Thyroid gland (tissue), 4 donors: Measurements from ENCODE around the gene GLYATL1B. TPM values are rescaled to one million over a fixed set of nuclear protein-coding genes. Genes with fewer than 3 reads are reported as not detected.

Experiments
- DNase-seq, 2 donors: peaks; one replicate each; pipeline ENCODE4 v3.0.0-alpha.2; 2019
- H3K27ac ChIP-seq, 3 donors: fragments of 200-600 bp; sonication (generic); 1 replicate in 2 of 3; 2 replicates in 1 of 3; pipeline ENCODE4 v1.5.1; 2016 to 2019; ENCODE audit warnings: mild to moderate bottlenecking in 1 of 3, moderate library complexity in 1 of 3
- H3K27me3 ChIP-seq: fragments of 200-600 bp; sonication (generic); one replicate; pipeline ENCODE4 v1.5.1; 2019
- H3K36me3 ChIP-seq, 2 donors: fragments of 200-600 bp; sonication (generic); one replicate each; pipeline ENCODE4 v1.5.1; 2016 to 2019
- H3K4me1 ChIP-seq, 2 donors: fragments of 200-600 bp; sonication (generic); one replicate each; pipeline ENCODE4 v1.5.1; 2017 to 2019
- H3K4me3 ChIP-seq, 3 donors: fragments of 200-600 bp; sonication (generic); replicated peaks in 1 of 3; 1 replicate in 2 of 3; 2 replicates in 1 of 3; pipeline ENCODE4 v1.5.1; 2016; ENCODE audit warnings: mild to moderate bottlenecking in 1 of 3
- H3K9me3 ChIP-seq: fragments of 200-600 bp; sonication (generic); one replicate; pipeline ENCODE4 v1.5.1; 2017
- POLR2A ChIP-seq, 2 donors: fragments of 450-650 bp; IDR thresholded peaks; one replicate each; pipeline ENCODE4 v1.6.1; 2017; ENCODE audit warnings: antibody characterized with exemption in 2 of 2, mild to moderate bottlenecking in 2 of 2, moderate library complexity in 1 of 2
- WGBS, 2 donors: methylation state at CpG; one replicate each; pipeline ENCODE4 v1.1.5; 2017; 5-methylcytosine and 5-hydroxymethylcytosine counted together
- intact Hi-C: fragments of 100-400 bp; cut with DNase I; formaldehyde crosslinking; loops from one replicate; pipeline ENCODE4 v1.15.1; 2023
- total RNA-seq, 4 donors: library from RNA; depleted of rRNA; stranded (reverse); fragments of >200 nt; gene quantifications; one replicate each; pipeline ENCODE4 v1.2.3, GENCODE V29; 2016
- TF ChIP-seq, protein P1 (sequence below), 6 experiments: fragments of 200-600 bp in 3 of 6; fragments of 450-650 bp in 3 of 6; sonication (generic) in 3 of 6; IDR thresholded peaks; one replicate each; pipeline ENCODE4 v1.5.1; 2016 to 2019; ENCODE audit warnings: antibody characterized with exemption in 6 of 6, mild to moderate bottlenecking in 2 of 6, inconsistent platforms in 1 of 6, moderate library complexity in 1 of 6

The GLYATL1B gene
- total RNA-seq, 4 donors from 2014 or later, result not detected

GRCh38 chr11:59141673-59142460, 55.8 kb downstream of the GLYATL1B start:
- H3K27ac ChIP-seq, result peak overlapping the region; percentile 83 to 94 (median 93)
- peak overlapping the region in 2 of 3 donors; percentile 56 to 74 for H3K4me3 ChIP-seq
- no peak for DNase-seq
- H3K36me3 ChIP-seq, result no peaks in the 10 kb centered on the region
- TF ChIP-seq POLR2A (IDR thresholded peaks at IDR 0.05), result no peak
- TF ChIP-seq, protein P1, sequence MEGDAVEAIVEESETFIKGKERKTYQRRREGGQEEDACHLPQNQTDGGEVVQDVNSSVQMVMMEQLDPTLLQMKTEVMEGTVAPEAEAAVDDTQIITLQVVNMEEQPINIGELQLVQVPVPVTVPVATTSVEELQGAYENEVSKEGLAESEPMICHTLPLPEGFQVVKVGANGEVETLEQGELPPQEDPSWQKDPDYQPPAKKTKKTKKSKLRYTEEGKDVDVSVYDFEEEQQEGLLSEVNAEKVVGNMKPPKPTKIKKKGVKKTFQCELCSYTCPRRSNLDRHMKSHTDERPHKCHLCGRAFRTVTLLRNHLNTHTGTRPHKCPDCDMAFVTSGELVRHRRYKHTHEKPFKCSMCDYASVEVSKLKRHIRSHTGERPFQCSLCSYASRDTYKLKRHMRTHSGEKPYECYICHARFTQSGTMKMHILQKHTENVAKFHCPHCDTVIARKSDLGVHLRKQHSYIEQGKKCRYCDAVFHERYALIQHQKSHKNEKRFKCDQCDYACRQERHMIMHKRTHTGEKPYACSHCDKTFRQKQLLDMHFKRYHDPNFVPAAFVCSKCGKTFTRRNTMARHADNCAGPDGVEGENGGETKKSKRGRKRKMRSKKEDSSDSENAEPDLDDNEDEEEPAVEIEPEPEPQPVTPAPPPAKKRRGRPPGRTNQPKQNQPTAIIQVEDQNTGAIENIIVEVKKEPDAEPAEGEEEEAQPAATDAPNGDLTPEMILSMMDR (IDR thresholded peaks at IDR 0.05), result no peak
- H3K9me3 ChIP-seq, result no peaks in the 10 kb centered on the region
- WGBS, 2 donors, result 3 to 5% methylated on average over 3 of the region's 3 CpGs
- peaks cover 19 to 20% of the 10 kb centered on the region in 2 donors for H3K4me1 ChIP-seq
- no peaks in the 10 kb centered on the region for H3K27me3 ChIP-seq
- intact Hi-C loops, result no loop called here

DNA sequence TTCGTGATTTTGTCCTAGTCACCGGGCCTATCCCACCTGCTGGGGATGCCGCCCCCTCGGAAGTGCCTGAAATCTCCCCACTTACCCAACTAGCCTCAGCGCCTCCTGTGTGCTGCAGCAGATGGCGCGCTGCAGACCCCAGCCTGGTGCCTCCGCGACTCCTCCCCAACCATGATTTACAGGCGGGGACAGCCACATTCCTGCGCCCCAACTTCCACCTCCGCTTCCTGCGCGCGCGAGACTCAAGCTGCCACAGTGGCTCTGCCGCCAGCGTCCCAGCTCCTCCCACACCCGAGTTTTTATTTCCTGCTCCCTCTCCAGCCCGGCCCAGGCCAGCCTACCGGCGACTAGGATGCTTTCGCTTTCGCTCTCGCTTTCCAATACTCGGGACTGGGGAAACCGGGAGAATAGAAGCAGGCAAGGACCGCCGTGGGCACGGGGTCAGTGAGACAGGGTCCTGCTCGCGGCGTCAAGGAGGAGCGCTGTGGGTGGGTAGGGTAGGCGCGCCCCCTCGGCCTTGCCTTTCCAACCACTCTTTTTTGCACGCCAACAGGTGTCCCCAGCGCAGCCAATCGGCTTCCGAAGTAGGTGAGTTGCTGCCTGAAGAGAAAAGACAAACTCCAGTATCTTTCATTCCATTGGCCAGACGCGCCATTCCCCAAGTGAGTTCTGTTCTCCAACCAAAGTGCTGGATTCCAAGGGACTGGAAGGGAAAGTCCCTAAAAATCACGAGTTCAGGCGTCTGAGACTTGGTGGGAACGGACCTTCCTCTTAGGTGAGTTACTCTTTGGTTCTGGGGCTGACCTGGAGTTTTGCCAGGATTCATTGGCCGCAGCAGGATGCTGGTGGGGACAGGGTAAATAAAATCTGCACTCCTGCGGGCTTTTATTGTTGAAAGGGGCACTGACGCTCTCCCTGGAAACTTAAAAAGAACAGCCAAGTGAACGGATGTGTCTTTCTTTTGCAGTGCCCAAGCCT, 56.7 kb downstream of the GLYATL1B start, which contains the start of gene FAM111A:
Gene FAM111A, plus strand, starts transcription at position 327 of the 978 bp plus-strand sequence. CDS start 6,017 bp downstream, outside the sequence.
- H3K4me3 ChIP-seq, result peak within 1 kb of the TSS; percentile 56 to 76 (median 74)
- DNase-seq, result peak; percentile 92 to 93

GRCh38 chr11:59144096-59144495, 58.0 kb downstream of the GLYATL1B start:
- intact Hi-C loops, result no loop called here
- peak overlapping the region; percentile 66 to 94 (median 93) for H3K27ac ChIP-seq
- H3K27me3 ChIP-seq, result no peaks in the 10 kb centered on the region
- peaks cover 19 to 20% of the 10 kb centered on the region in 2 donors for H3K4me1 ChIP-seq
- no peak for TF ChIP-seq POLR2A (IDR thresholded peaks at IDR 0.05)
- TF ChIP-seq, protein P1 (IDR thresholded peaks at IDR 0.05), result no peak
- H3K4me3 ChIP-seq, result peak overlapping the region in 2 of 3 donors; percentile 38 to 74
- H3K9me3 ChIP-seq, result no peaks in the 10 kb centered on the region
- DNase-seq, result no peak
- 87 to 91% methylated on average over 1 of the region's 1 CpG for WGBS, 2 donors
- H3K36me3 ChIP-seq, result no peaks in the 10 kb centered on the region

More for the DNA sequence above, 56.7 kb downstream of the GLYATL1B start, which contains the start of gene FAM111A:
- H3K27ac ChIP-seq, result peak within 1 kb of the TSS; percentile 83 to 94 (median 93)
- peak in 1 of 2 donors; percentile 65 for TF ChIP-seq POLR2A (IDR thresholded peaks at IDR 0.05)
- TF ChIP-seq, protein P1 (IDR thresholded peaks at IDR 0.05), result peak in 2 of 6 experiments; percentile 20 to 22
- H3K27me3 ChIP-seq, result no peaks in the 10 kb centered on the region
- H3K36me3 ChIP-seq, result no peaks in the 10 kb centered on the region
- 1% methylated on average over 48 to 50 of the region's 50 CpGs for WGBS, 2 donors
- peaks cover 19 to 20% of the 10 kb centered on the region in 2 donors for H3K4me1 ChIP-seq
- no peaks in the 10 kb centered on the region for H3K9me3 ChIP-seq
- intact Hi-C loops, result no loop called here

Other genes starting within 250 kb of the GLYATL1B start
- gene GLYATL2, start 241.6 kb upstream of the GLYATL1B start, total RNA-seq, result 1 to 10 TPM in 1 of 4 donors, not detected in 3; 2.4 TPM
- gene GLYATL1, start 146.8 kb upstream of the GLYATL1B start, total RNA-seq, result not detected
- under 1 TPM in 2 of 4 donors, not detected in 2; 0.22 to 0.67 TPM for gene FAM111B, start 20.9 kb downstream of the GLYATL1B start, total RNA-seq
- gene FAM111A, start 56.5 kb downstream of the GLYATL1B start, total RNA-seq, result 10 to 100 TPM; 32.5 to 73.2 (median 40.1) TPM
- 10 to 100 TPM in 3 of 4 donors, 1 to 10 TPM in 1; 9.6 to 29.3 (median 17.5) TPM for gene DTX4, start 85.8 kb downstream of the GLYATL1B start, total RNA-seq
- 10 to 100 TPM in 3 of 4 donors, 1 to 10 TPM in 1; 5.8 to 16.3 (median 11.5) TPM for gene MPEG1, start 126.6 kb downstream of the GLYATL1B start, total RNA-seq